ENCODE results near the gene RPLP1. TPM values are rescaled to one million over a fixed set of nuclear protein-coding genes. Genes with fewer than 3 reads are reported as not detected.

RPLP1 gene
- total and polyA plus RNA-seq, 7 experiments from 2014 or later: 1,719 to 3,527 (median 2,508) TPM

- Mint-ChIP-seq H3K4me1 (peaks cover 0 to 9% (median 0%) of the 10 kb centered on the region in 7 donors), H3K27me3 (peaks cover 0 to 6% (median 0%) of the 10 kb centered on the region in 5 donors), H3K9me3 (peaks cover 0 to 15% (median 5%) of the 10 kb centered on the region in 11 donors), H3K36me3 (peaks cover 0 to 9% (median 3%) of the 10 kb centered on the region in 5 donors), H3K27ac (no peak overlapping the region), H3K4me3 (no peak overlapping the region)
- intact Hi-C loops (cut with micrococcal nuclease): no loop called here
- Histone ChIP-seq H3K36me3 (ENCODE audit: control insufficient read depth in 2 of 3, insufficient read depth in 3 of 3, low read length in 3 of 3) (no peaks in the 10 kb centered on the region), H3K27me3 (ENCODE audit: control insufficient read depth in 2 of 2, insufficient read depth in 2 of 2, low read length in 2 of 2) (no peaks in the 10 kb centered on the region), H3K4me3 (ENCODE audit: low read length) (no peak overlapping the region), H3K9me3 (ENCODE audit: control insufficient read depth in 2 of 3, low read length in 3 of 3) (no peaks in the 10 kb centered on the region), H3K27ac (ENCODE audit: low read depth, low read length) (no peak overlapping the region), H3K4me1 (ENCODE audit: control insufficient read depth in 2 of 2, insufficient read depth in 2 of 2, low read length in 2 of 2) (no peaks in the 10 kb centered on the region)
- ChIA-PET CTCF (no interaction called here), POLR2A (no interaction called here)
- no peak for DNase-seq
- ATAC-seq: no peak
These were observed 37.9 kb downstream of the RPLP1 start for GRCh38 chr15:69490356-69491037.

GRCh38 chr15:69491038-69491505 is 38.5 kb downstream of the RPLP1 start:
- H3K4me1 ChIP-seq (ENCODE audit: control insufficient read depth in 2 of 2, insufficient read depth in 2 of 2, low read length in 2 of 2): no peaks in the 10 kb centered on the region
- Mint-ChIP-seq H3K4me3 (no peak overlapping the region), H3K9me3 (peaks cover 0 to 9% (median 3%) of the 10 kb centered on the region in 11 donors), H3K27me3 (peaks cover 0 to 6% (median 0%) of the 10 kb centered on the region in 5 donors), H3K27ac (no peak overlapping the region), H3K36me3 (peaks cover 0 to 9% (median 0%) of the 10 kb centered on the region in 5 donors), H3K4me1 (peaks cover 0 to 9% (median 0%) of the 10 kb centered on the region in 7 donors)
- no peaks in the 10 kb centered on the region for H3K9me3 ChIP-seq (ENCODE audit: control insufficient read depth in 2 of 3, low read length in 3 of 3)
- DNase-seq: no peak
- H3K36me3 ChIP-seq (ENCODE audit: control insufficient read depth in 2 of 3, insufficient read depth in 3 of 3, low read length in 3 of 3): no peaks in the 10 kb centered on the region
- ChIA-PET POLR2A (no interaction called here), CTCF (no interaction called here)
- intact Hi-C loops (cut with micrococcal nuclease): no loop called here
- no peak overlapping the region for H3K27ac ChIP-seq (ENCODE audit: low read depth, low read length)
- no peak overlapping the region for H3K4me3 ChIP-seq (ENCODE audit: low read length)
- no peaks in the 10 kb centered on the region for H3K27me3 ChIP-seq (ENCODE audit: control insufficient read depth in 2 of 2, insufficient read depth in 2 of 2, low read length in 2 of 2)
- no peak for ATAC-seq

- H3K9me3 ChIP-seq (ENCODE audit: control insufficient read depth in 2 of 3, low read length in 3 of 3): no peaks in the 10 kb centered on the region
- peaks cover 0 to 26% (median 0%) of the 10 kb centered on the region in 7 donors for H3K4me1 Mint-ChIP-seq
- H3K36me3 ChIP-seq (ENCODE audit: control insufficient read depth in 2 of 3, insufficient read depth in 3 of 3, low read length in 3 of 3): no peaks in the 10 kb centered on the region
- H3K4me1 ChIP-seq (ENCODE audit: control insufficient read depth in 2 of 2, insufficient read depth in 2 of 2, low read length in 2 of 2): no peaks in the 10 kb centered on the region
- CTCF ChIA-PET: interaction anchor here (0.6 kb wide), 1 partner anchor 282 kb away, joined by 5 read pairs; no protein-coding TSS in a partner anchor
- intact Hi-C loops (cut with micrococcal nuclease): no loop called here
- no peaks in the 10 kb centered on the region for H3K27me3 ChIP-seq (ENCODE audit: control insufficient read depth in 2 of 2, insufficient read depth in 2 of 2, low read length in 2 of 2)
- no peak overlapping the region for H3K27ac Mint-ChIP-seq
- H3K9me3 Mint-ChIP-seq: peaks cover 0 to 9% (median 3%) of the 10 kb centered on the region in 11 donors
- H3K27me3 Mint-ChIP-seq: peaks cover 0 to 9% (median 0%) of the 10 kb centered on the region in 5 donors
- no peak overlapping the region for H3K4me3 ChIP-seq (ENCODE audit: low read length)
- DNase-seq: no peak
- peaks cover 0 to 9% (median 0%) of the 10 kb centered on the region in 5 donors for H3K36me3 Mint-ChIP-seq
- H3K4me3 Mint-ChIP-seq: no peak overlapping the region
- POLR2A ChIA-PET: interaction anchor here (0.6 kb wide), 1 partner anchor 108 kb away, joined by 3 read pairs; no protein-coding TSS in a partner anchor
- no peak overlapping the region for H3K27ac ChIP-seq (ENCODE audit: low read depth, low read length)
- no peak for ATAC-seq
These were observed 40.8 kb downstream of the RPLP1 start for GRCh38 chr15:69493406-69493805.

GRCh38 chr15:69496001-69496400 is 43.4 kb downstream of the RPLP1 start:
- Histone ChIP-seq H3K4me3 (ENCODE audit: low read length) (no peak overlapping the region), H3K4me1 (ENCODE audit: control insufficient read depth in 2 of 2, insufficient read depth in 2 of 2, low read length in 2 of 2) (no peaks in the 10 kb centered on the region), H3K9me3 (ENCODE audit: control insufficient read depth in 2 of 3, low read length in 3 of 3) (no peaks in the 10 kb centered on the region), H3K27ac (ENCODE audit: low read depth, low read length) (no peak overlapping the region), H3K27me3 (ENCODE audit: control insufficient read depth in 2 of 2, insufficient read depth in 2 of 2, low read length in 2 of 2) (no peaks in the 10 kb centered on the region), H3K36me3 (ENCODE audit: control insufficient read depth in 2 of 3, insufficient read depth in 3 of 3, low read length in 3 of 3) (no peaks in the 10 kb centered on the region)
- peaks cover 0 to 3% (median 0%) of the 10 kb centered on the region in 5 donors for H3K36me3 Mint-ChIP-seq
- intact Hi-C loops (cut with micrococcal nuclease): no loop called here
- ChIA-PET CTCF (no interaction called here), POLR2A (interaction anchor here (1.0 kb wide), 1 partner anchor 9 kb away, joined by 3 read pairs; no protein-coding TSS in a partner anchor)
- H3K27me3 Mint-ChIP-seq: peaks cover 0 to 9% (median 0%) of the 10 kb centered on the region in 5 donors
- peaks cover 0 to 23% (median 0%) of the 10 kb centered on the region in 7 donors for H3K4me1 Mint-ChIP-seq
- ATAC-seq (no peak), DNase-seq (no peak)
- H3K4me3 Mint-ChIP-seq: no peak overlapping the region
- H3K27ac Mint-ChIP-seq: no peak overlapping the region
- H3K9me3 Mint-ChIP-seq: peaks cover 0 to 8% (median 3%) of the 10 kb centered on the region in 11 donors

GRCh38 chr15:69497076-69497475 is 44.5 kb downstream of the RPLP1 start:
- DNase-seq (no peak), ATAC-seq (no peak)
- intact Hi-C loops (cut with micrococcal nuclease): no loop called here
- POLR2A ChIA-PET: no interaction called here
- Mint-ChIP-seq H3K27ac (peak overlapping the region in 1 of 9 donors; percentile 48), H3K4me3 (no peak overlapping the region), H3K27me3 (peaks cover 0 to 6% (median 0%) of the 10 kb centered on the region in 5 donors), H3K36me3 (no peaks in the 10 kb centered on the region), H3K4me1 (peaks cover 0 to 23% (median 0%) of the 10 kb centered on the region in 7 donors), H3K9me3 (no peaks in the 10 kb centered on the region)
- no peaks in the 10 kb centered on the region for H3K36me3 ChIP-seq (ENCODE audit: control insufficient read depth in 2 of 3, insufficient read depth in 3 of 3, low read length in 3 of 3)
- no peaks in the 10 kb centered on the region for H3K9me3 ChIP-seq (ENCODE audit: control insufficient read depth in 2 of 3, low read length in 3 of 3)
- H3K27ac ChIP-seq (ENCODE audit: low read depth, low read length): no peak overlapping the region
- no peaks in the 10 kb centered on the region for H3K4me1 ChIP-seq (ENCODE audit: control insufficient read depth in 2 of 2, insufficient read depth in 2 of 2, low read length in 2 of 2)
- H3K4me3 ChIP-seq (ENCODE audit: low read length): no peak overlapping the region
- CTCF ChIA-PET: no interaction called here
- no peaks in the 10 kb centered on the region for H3K27me3 ChIP-seq (ENCODE audit: control insufficient read depth in 2 of 2, insufficient read depth in 2 of 2, low read length in 2 of 2)

DNA sequence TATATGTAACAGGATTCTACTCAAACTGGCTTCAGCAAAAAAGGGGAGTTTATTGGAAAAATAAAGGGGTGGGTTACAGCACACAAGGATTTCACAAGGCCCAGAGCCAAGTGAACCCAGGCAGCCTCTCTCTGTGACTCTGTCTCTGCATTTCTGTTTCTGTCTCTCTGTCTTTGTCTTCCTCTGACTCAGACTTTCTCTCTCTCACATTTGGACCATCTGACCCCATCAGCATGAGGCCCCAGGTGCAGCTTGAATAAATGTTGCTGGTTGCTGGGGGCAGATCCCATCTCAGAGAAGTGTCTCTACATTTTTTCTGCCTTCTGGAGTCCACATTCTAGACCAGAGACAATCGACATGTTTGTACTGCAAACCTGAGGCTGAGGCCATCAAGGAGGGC is 45.0 kb downstream of the RPLP1 start:
- peaks cover 0 to 6% (median 0%) of the 10 kb centered on the region in 5 donors for H3K27me3 Mint-ChIP-seq
- H3K27ac ChIP-seq (ENCODE audit: low read depth, low read length): no peak overlapping the region
- intact Hi-C loops (cut with micrococcal nuclease): no loop called here
- H3K9me3 ChIP-seq (ENCODE audit: control insufficient read depth in 2 of 3, low read length in 3 of 3): no peaks in the 10 kb centered on the region
- no peaks in the 10 kb centered on the region for H3K36me3 ChIP-seq (ENCODE audit: control insufficient read depth in 2 of 3, insufficient read depth in 3 of 3, low read length in 3 of 3)
- H3K27me3 ChIP-seq (ENCODE audit: control insufficient read depth in 2 of 2, insufficient read depth in 2 of 2, low read length in 2 of 2): no peaks in the 10 kb centered on the region
- H3K9me3 Mint-ChIP-seq: no peaks in the 10 kb centered on the region
- ATAC-seq: no peak
- H3K4me1 Mint-ChIP-seq: peaks cover 0 to 23% (median 0%) of the 10 kb centered on the region in 7 donors
- H3K4me3 Mint-ChIP-seq: no peak overlapping the region
- DNase-seq: no peak
- H3K4me3 ChIP-seq (ENCODE audit: low read length): no peak overlapping the region
- H3K36me3 Mint-ChIP-seq: no peaks in the 10 kb centered on the region
- no peaks in the 10 kb centered on the region for H3K4me1 ChIP-seq (ENCODE audit: control insufficient read depth in 2 of 2, insufficient read depth in 2 of 2, low read length in 2 of 2)
- ChIA-PET POLR2A (no interaction called here), CTCF (no interaction called here)
- H3K27ac Mint-ChIP-seq: peak overlapping the region in 1 of 9 donors; percentile 48

DNA sequence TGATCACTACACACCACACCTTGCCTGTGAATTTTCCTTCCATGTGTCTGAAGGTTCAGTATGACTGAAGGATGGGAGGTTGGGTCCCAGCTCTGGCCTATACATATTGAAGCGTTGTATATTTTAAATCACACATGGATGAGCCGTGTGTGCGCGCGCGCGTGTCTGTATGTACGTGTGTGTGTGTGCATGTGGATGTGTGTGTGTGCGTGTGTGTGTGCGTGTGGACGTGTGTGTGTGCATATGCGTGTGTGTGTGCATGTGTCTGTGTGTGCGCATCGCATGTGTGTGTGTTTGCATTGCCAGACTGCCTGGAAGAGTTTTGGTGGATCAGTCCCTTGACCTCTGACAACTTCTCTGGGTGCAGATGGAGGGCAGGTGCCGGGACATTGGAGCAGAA is 45.7 kb downstream of the RPLP1 start:
- DNase-seq (no peak), ATAC-seq (no peak)
- CTCF ChIA-PET: no interaction called here
- no peak overlapping the region for H3K4me3 ChIP-seq (ENCODE audit: low read length)
- intact Hi-C loops (cut with micrococcal nuclease): no loop called here
- Mint-ChIP-seq H3K36me3 (no peaks in the 10 kb centered on the region), H3K4me1 (peaks cover 0 to 23% (median 0%) of the 10 kb centered on the region in 7 donors), H3K4me3 (no peak overlapping the region), H3K9me3 (no peaks in the 10 kb centered on the region), H3K27me3 (peaks cover 0 to 6% (median 0%) of the 10 kb centered on the region in 5 donors), H3K27ac (no peak overlapping the region)
- POLR2A ChIA-PET: no interaction called here
- H3K4me1 ChIP-seq (ENCODE audit: control insufficient read depth in 2 of 2, insufficient read depth in 2 of 2, low read length in 2 of 2): no peaks in the 10 kb centered on the region
- no peaks in the 10 kb centered on the region for H3K27me3 ChIP-seq (ENCODE audit: control insufficient read depth in 2 of 2, insufficient read depth in 2 of 2, low read length in 2 of 2)
- no peaks in the 10 kb centered on the region for H3K9me3 ChIP-seq (ENCODE audit: control insufficient read depth in 2 of 3, low read length in 3 of 3)
- no peak overlapping the region for H3K27ac ChIP-seq (ENCODE audit: low read depth, low read length)
- no peaks in the 10 kb centered on the region for H3K36me3 ChIP-seq (ENCODE audit: control insufficient read depth in 2 of 3, insufficient read depth in 3 of 3, low read length in 3 of 3)

Measured in naive thymus-derived CD4-positive, alpha-beta T cell (primary cell).